Vagina (tissue), 2 donors: Measurements from ENCODE around the gene ARHGAP26.
"Not testable (repeated sequence)": the region's sequence is repeated elsewhere in the genome, so short reads cannot be mapped to it uniquely, and the experiment has no call there.

Experiments used
- CTCF ChIP-seq, 3 experiments: fragments of 450-650 bp in 2 of 3; fragments of 200-600 bp in 1 of 3; sonication (generic) in 1 of 3; IDR thresholded peaks; one replicate each; pipeline ENCODE4 v1.5.1; 2017 to 2019; ENCODE audit warnings: antibody characterized with exemption in 3 of 3, mild to moderate bottlenecking in 2 of 3, moderate library complexity in 2 of 3
- POLR2A ChIP-seq, 2 donors: fragments of 450-650 bp; IDR thresholded peaks; one replicate each; pipeline ENCODE4 v1.6.1; 2017; ENCODE audit warnings: antibody characterized with exemption in 2 of 2, mild to moderate bottlenecking in 2 of 2, moderate library complexity in 2 of 2
- POLR2AphosphoS5 ChIP-seq, 2 donors: sonication (generic); formaldehyde crosslinking; IDR thresholded peaks; one replicate each; pipeline ENCODE4 v1.9.0; 2017; ENCODE audit warnings: antibody characterized with exemption in 2 of 2, mild to moderate bottlenecking in 2 of 2, low read depth in 1 of 2; ENCODE audit not compliant: insufficient read depth in 1 of 2

DNA sequence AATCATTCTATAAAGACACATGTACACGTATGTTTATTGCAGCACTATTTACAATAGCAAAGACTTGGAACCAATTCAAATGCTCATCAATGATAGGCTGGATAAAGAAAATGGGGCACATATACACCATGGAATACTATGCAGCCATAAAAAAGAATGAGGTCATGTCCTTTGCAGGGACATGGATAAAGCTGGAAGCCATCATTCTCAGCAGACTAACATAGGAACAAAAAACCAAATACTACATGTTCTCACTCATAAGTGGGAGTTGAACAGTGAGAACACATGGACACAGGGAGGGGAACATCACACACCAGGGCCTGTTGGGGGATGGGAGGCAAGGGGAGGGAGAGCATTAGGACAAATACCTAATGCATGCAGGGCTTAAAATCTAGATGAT, 230.4 kb downstream of the ARHGAP26 start:
- TF ChIP-seq CTCF (IDR thresholded peaks at IDR 0.05); POLR2A (IDR thresholded peaks at IDR 0.05); POLR2AphosphoS5 (IDR thresholded peaks at IDR 0.05; ENCODE audit: insufficient read depth in 1 of 2, low read depth in 1 of 2): not testable (repeated sequence)
